Calu3 (cell line): Measurements from ENCODE around the gene EEF1B2. TPM values are rescaled to one million over a fixed set of nuclear protein-coding genes. Genes with fewer than 3 reads are reported as not detected.
A peak's percentile ranks its signal among the peaks of the same experiment; 100 is the strongest.

Experiments used
- Bru-seq: library from RNA; stranded (reverse); fragments of 400-500 nt; gene quantifications from one replicate; lab custom pipeline; 2021; lab: Mats Ljungman, UMichigan
- BruChase-seq, 2 experiments: library from RNA; stranded (reverse); fragments of 400-500 nt; gene quantifications; one replicate each; lab custom pipeline; 2021; lab: Mats Ljungman, UMichigan
- BruUV-seq: library from RNA; stranded (reverse); fragments of 400-500 nt; replicated peaks from 2 replicates; lab custom pipeline; 2021; lab: Mats Ljungman, UMichigan
- CTCF ChIA-PET: fragments of 300-600 bp; sonication (Branson Sonifier 250); formaldehyde crosslinking; loops from one replicate; lab custom pipeline; 2022; ENCODE audit warnings: antibody characterized with exemption; lab: Charles Lee
- DNase-seq: peaks from one replicate; pipeline ENCODE4 v3.0.0; 2022
- H3K27ac Mint-ChIP-seq: one replicate; pipeline ENCODE4 v1.8.0; 2022; ENCODE audit warnings: mixed read lengths; ENCODE audit not compliant: unreplicated experiment
- H3K27me3 Mint-ChIP-seq: one replicate; pipeline ENCODE4 v1.8.0; 2022; ENCODE audit warnings: mixed read lengths; ENCODE audit not compliant: unreplicated experiment
- H3K36me3 Mint-ChIP-seq: one replicate; pipeline ENCODE4 v1.8.0; 2022; ENCODE audit warnings: mild to moderate bottlenecking, moderate library complexity, mixed read lengths; ENCODE audit not compliant: insufficient read depth, unreplicated experiment
- H3K4me1 Mint-ChIP-seq: one replicate; pipeline ENCODE4 v1.8.0; 2022; ENCODE audit warnings: mild to moderate bottlenecking, low read depth, mixed read lengths; ENCODE audit not compliant: unreplicated experiment
- H3K4me3 Mint-ChIP-seq: one replicate; pipeline ENCODE4 v1.8.0; 2022; ENCODE audit warnings: mild to moderate bottlenecking, low read depth, moderate library complexity, mixed read lengths; ENCODE audit not compliant: unreplicated experiment
- H3K9me3 Mint-ChIP-seq: one replicate; pipeline ENCODE4 v1.8.0; 2022; ENCODE audit warnings: low read depth, mixed read lengths; ENCODE audit not compliant: unreplicated experiment
- intact Hi-C: fragments of 100-400 bp; cut with micrococcal nuclease; formaldehyde crosslinking; loops from one replicate; pipeline ENCODE4 v1.10.0; 2022; ENCODE audit not compliant: unreplicated experiment
- long read RNA-seq: library from polyadenylated mRNA; stranded (forward); transcript quantifications from one replicate; pipeline ENCODE4 v2.0.0, GENCODE V29; 2022
- total RNA-seq: library from RNA; stranded (reverse); gene quantifications from 2 replicates; pipeline ENCODE4 v1.2.3, GENCODE V29; 2022
- TF ChIP-seq, protein P1 (sequence below): fragments of 200-600 bp; IDR thresholded peaks from one replicate; pipeline ENCODE4 v1.8.0; 2022; ENCODE audit warnings: antibody characterized with exemption; ENCODE audit not compliant: unreplicated experiment

EEF1B2 gene
- total RNA-seq (340 and 415 TPM in 2 replicates), Bru-seq, nascent RNA (percentile 98 among the genes with signal in this experiment), BruChase-seq, experiment 1, labeled RNA remaining after a 6-hour chase (percentile 99 among the genes with signal in this experiment), BruChase-seq, experiment 2, labeled RNA remaining after a 2-hour chase (percentile 98 among the genes with signal in this experiment)
- long read RNA-seq, transcript EEF1B2-201 (7 exons, 844 nt): minor isoform, 44 of 320 reads
- long read RNA-seq, transcript EEF1B2-203 (6 exons, 1,098 nt): major isoform, 244 of 320 reads
- long read RNA-seq, transcript EEF1B2-202 (7 exons, 880 nt): minor isoform, 11 of 320 reads
- long read RNA-seq, partial matches to known transcripts: 4 of 320 reads
- long read RNA-seq, other reads (novel, unspliced or antisense): 17 of 320 reads

- CTCF ChIA-PET: interaction anchor here (0.7 to 1.5 kb wide), 3 partner anchors 14 to 724 kb away, joined by 3 read pairs; no protein-coding TSS in a partner anchor
- peak within 1 kb of the TSS; percentile 78 for H3K4me3 Mint-ChIP-seq
- peaks cover 68% of the 10 kb centered on the region for H3K36me3 Mint-ChIP-seq
These were observed at the start of gene EEF1B2, which contains the start of gene NDUFS1 for GRCh38 chr2:206159346-206160124. Gene EEF1B2 (plus strand): TSS chr2:206159895. CDS start chr2:206159980, 85 bp downstream. Gene NDUFS1 (minus strand): TSS chr2:206159444. CDS start chr2:206153678, 5,766 bp downstream.

GRCh38 chr2:206112108-206112507 is 47.6 kb upstream of the EEF1B2 start:
- H3K4me3 Mint-ChIP-seq: no peak overlapping the region
- H3K27me3 Mint-ChIP-seq: no peaks in the 10 kb centered on the region
- H3K36me3 Mint-ChIP-seq: peaks cover 12% of the 10 kb centered on the region
- TSS peak; percentile 24 for BruUV-seq
- intact Hi-C loops: no loop called here
- TF ChIP-seq, protein P1, sequence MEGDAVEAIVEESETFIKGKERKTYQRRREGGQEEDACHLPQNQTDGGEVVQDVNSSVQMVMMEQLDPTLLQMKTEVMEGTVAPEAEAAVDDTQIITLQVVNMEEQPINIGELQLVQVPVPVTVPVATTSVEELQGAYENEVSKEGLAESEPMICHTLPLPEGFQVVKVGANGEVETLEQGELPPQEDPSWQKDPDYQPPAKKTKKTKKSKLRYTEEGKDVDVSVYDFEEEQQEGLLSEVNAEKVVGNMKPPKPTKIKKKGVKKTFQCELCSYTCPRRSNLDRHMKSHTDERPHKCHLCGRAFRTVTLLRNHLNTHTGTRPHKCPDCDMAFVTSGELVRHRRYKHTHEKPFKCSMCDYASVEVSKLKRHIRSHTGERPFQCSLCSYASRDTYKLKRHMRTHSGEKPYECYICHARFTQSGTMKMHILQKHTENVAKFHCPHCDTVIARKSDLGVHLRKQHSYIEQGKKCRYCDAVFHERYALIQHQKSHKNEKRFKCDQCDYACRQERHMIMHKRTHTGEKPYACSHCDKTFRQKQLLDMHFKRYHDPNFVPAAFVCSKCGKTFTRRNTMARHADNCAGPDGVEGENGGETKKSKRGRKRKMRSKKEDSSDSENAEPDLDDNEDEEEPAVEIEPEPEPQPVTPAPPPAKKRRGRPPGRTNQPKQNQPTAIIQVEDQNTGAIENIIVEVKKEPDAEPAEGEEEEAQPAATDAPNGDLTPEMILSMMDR: no peak
- H3K27ac Mint-ChIP-seq: no peak overlapping the region
- peaks cover 8% of the 10 kb centered on the region for H3K4me1 Mint-ChIP-seq
- no peaks in the 10 kb centered on the region for H3K9me3 Mint-ChIP-seq
- CTCF ChIA-PET: no interaction called here
- DNase-seq: no peak

More at GRCh38 chr2:206159346-206160124, at the start of gene EEF1B2, which contains the start of gene NDUFS1:
- H3K27ac Mint-ChIP-seq: peak within 1 kb of the TSS; percentile 97
- H3K9me3 Mint-ChIP-seq: no peaks in the 10 kb centered on the region
- TF ChIP-seq, protein P1: no peak
- BruUV-seq: no TSS peak
- peak; percentile 97 for DNase-seq
- H3K4me1 Mint-ChIP-seq: peaks cover 20% of the 10 kb centered on the region
- intact Hi-C loops: loop anchor here (10.0 kb wide), 2 partner anchors 135 to 395 kb away; no protein-coding TSS in a partner anchor
- no peaks in the 10 kb centered on the region for H3K27me3 Mint-ChIP-seq

DNA sequence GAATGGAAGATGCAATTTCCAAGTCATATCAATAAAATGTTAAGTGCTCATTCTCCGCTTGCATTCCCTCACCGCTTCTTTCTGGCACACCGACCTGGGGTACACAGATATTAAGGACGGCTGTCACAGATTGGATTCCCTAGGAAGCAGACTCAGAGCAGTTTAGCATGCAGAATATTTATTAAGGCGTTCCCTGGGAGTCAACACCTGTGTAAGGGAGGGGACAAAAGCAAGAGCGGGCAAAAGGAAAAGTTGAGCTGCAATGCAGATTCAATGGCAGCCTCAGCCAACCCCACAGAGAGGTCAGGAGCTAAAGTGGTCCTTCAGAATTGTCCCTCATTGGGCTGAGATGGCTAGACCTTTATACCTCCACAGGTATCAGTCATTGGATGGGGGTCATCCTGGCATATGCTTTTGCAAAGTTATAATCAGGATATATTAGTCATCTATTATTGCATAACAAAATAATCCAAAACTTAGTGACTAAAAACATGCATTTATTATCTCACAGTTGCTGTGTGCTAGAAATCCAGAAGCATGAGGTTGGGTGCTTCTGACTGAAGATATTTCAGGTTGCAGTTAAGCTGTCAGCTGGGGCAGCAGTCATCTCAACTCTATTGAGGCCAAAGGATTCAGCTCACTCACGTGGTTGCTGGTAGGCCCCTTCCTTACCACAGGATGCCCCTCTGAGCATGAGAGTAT is 46.7 kb upstream of the EEF1B2 start:
- no peaks in the 10 kb centered on the region for H3K9me3 Mint-ChIP-seq
- TF ChIP-seq, protein P1: no peak
- CTCF ChIA-PET: interaction anchor here (0.7 kb wide), 1 partner anchor 88 kb away, joined by 3 read pairs; no protein-coding TSS in a partner anchor
- no peak for DNase-seq
- H3K36me3 Mint-ChIP-seq: peaks cover 12% of the 10 kb centered on the region
- BruUV-seq: no TSS peak
- H3K27ac Mint-ChIP-seq: no peak overlapping the region
- H3K4me1 Mint-ChIP-seq: peaks cover 8% of the 10 kb centered on the region
- H3K4me3 Mint-ChIP-seq: no peak overlapping the region
- intact Hi-C loops: no loop called here
- H3K27me3 Mint-ChIP-seq: no peaks in the 10 kb centered on the region
